ENCODE results near the gene NSA2. TPM values are rescaled to one million over a fixed set of nuclear protein-coding genes. Genes with fewer than 3 reads are reported as not detected.

NSA2 gene
- total and polyA plus RNA-seq, 2 donors = 192 to 224 TPM

Other genes starting within 250 kb of the NSA2 start
- gene ENC1, start 126.5 kb upstream of the NSA2 start, total RNA-seq = 5.9 TPM
- 8.4 TPM for gene ENC1, start 126.5 kb upstream of the NSA2 start, polyA plus RNA-seq
- 54.9 TPM for gene HEXB, start 82.0 kb upstream of the NSA2 start, total RNA-seq
- gene HEXB, start 82.0 kb upstream of the NSA2 start, polyA plus RNA-seq = 93.1 TPM
- gene GFM2, start 132 bp upstream of the NSA2 start, total RNA-seq = 36.4 TPM
- 37.2 TPM for gene GFM2, start 132 bp upstream of the NSA2 start, polyA plus RNA-seq
- 11.6 TPM for gene FAM169A, start 99.1 kb downstream of the NSA2 start, total RNA-seq
- 5.3 TPM for gene FAM169A, start 99.1 kb downstream of the NSA2 start, polyA plus RNA-seq